Thoracic aorta (tissue), 2 donors: ENCODE data around the gene PAK1. TPM values are rescaled to one million over a fixed set of nuclear protein-coding genes. Genes with fewer than 3 reads are reported as not detected.

Experiments
- ATAC-seq: fragments of 150-250 bp; one replicate; pipeline ENCODE4 v1.8.0; 2017; ENCODE audit warnings: low read depth; ENCODE audit not compliant: insufficient number of reproducible peaks, low FRiP score
- DNase-seq: peaks from one replicate; pipeline ENCODE4 v3.0.0-alpha.2; 2020; ENCODE audit warnings: low spot score
- H3K27ac ChIP-seq, 2 donors: fragments of 200-600 bp; sonication (generic); 1 replicate in 1 of 2; 2 replicates in 1 of 2; pipeline ENCODE4 v1.5.1; 2016; ENCODE audit warnings: mild to moderate bottlenecking in 2 of 2, moderate library complexity in 2 of 2
- H3K27me3 ChIP-seq: fragments of 200-600 bp; sonication (generic); replicated peaks from 2 replicates; pipeline ENCODE4 v1.6.0; 2016; ENCODE audit warnings: mild to moderate bottlenecking; ENCODE audit not compliant: insufficient read depth
- H3K36me3 ChIP-seq: fragments of 200-600 bp; sonication (generic); one replicate; pipeline ENCODE4 v1.5.1; 2016
- H3K4me1 ChIP-seq, 2 donors: fragments of 200-600 bp; sonication (generic); 1 replicate in 1 of 2; 2 replicates in 1 of 2; pipeline versions ENCODE4 v1.5.1 to v1.6.0; 2016; ENCODE audit warnings: low read depth in 2 of 2, mild to moderate bottlenecking in 1 of 2; ENCODE audit not compliant: control insufficient read depth in 1 of 2
- H3K4me3 ChIP-seq: fragments of 200-600 bp; sonication (generic); 2 replicates; pipeline ENCODE4 v1.5.1; 2016; ENCODE audit warnings: mild to moderate bottlenecking
- H3K9me3 ChIP-seq: fragments of 200-600 bp; sonication (generic); 2 replicates; pipeline ENCODE4 v1.5.1; 2016
- total RNA-seq, 2 donors: library from RNA; depleted of rRNA; stranded (reverse); fragments of >200 nt; gene quantifications; one replicate each; pipeline versions ENCODE4 v1.1.0 to v1.2.3, GENCODE V29; 2016
- TF ChIP-seq, protein P1 (sequence below): fragments of 200-600 bp; sonication (generic); IDR thresholded peaks from one replicate; pipeline ENCODE4 v1.5.1; 2019; ENCODE audit warnings: antibody characterized with exemption

Gene PAK1
- total RNA-seq, 2 donors from 2014 or later, result 29.4 to 48.3 TPM

GRCh38 chr11:77311701-77312100 is 162.2 kb downstream of the PAK1 start:
- no peaks in the 10 kb centered on the region for H3K4me1 ChIP-seq
- H3K4me3 ChIP-seq, result no peak overlapping the region
- H3K27me3 ChIP-seq, result no peaks in the 10 kb centered on the region
- no peak for ATAC-seq
- TF ChIP-seq, protein P1, sequence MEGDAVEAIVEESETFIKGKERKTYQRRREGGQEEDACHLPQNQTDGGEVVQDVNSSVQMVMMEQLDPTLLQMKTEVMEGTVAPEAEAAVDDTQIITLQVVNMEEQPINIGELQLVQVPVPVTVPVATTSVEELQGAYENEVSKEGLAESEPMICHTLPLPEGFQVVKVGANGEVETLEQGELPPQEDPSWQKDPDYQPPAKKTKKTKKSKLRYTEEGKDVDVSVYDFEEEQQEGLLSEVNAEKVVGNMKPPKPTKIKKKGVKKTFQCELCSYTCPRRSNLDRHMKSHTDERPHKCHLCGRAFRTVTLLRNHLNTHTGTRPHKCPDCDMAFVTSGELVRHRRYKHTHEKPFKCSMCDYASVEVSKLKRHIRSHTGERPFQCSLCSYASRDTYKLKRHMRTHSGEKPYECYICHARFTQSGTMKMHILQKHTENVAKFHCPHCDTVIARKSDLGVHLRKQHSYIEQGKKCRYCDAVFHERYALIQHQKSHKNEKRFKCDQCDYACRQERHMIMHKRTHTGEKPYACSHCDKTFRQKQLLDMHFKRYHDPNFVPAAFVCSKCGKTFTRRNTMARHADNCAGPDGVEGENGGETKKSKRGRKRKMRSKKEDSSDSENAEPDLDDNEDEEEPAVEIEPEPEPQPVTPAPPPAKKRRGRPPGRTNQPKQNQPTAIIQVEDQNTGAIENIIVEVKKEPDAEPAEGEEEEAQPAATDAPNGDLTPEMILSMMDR, result no peak
- no peaks in the 10 kb centered on the region for H3K36me3 ChIP-seq
- DNase-seq, result no peak
- no peak overlapping the region for H3K27ac ChIP-seq
- no peaks in the 10 kb centered on the region for H3K9me3 ChIP-seq

GRCh38 chr11:77310721-77311120 is 163.2 kb downstream of the PAK1 start:
- Histone ChIP-seq H3K4me1 (no peaks in the 10 kb centered on the region), H3K9me3 (no peaks in the 10 kb centered on the region), H3K4me3 (no peak overlapping the region), H3K27ac (no peak overlapping the region), H3K27me3 (no peaks in the 10 kb centered on the region), H3K36me3 (no peaks in the 10 kb centered on the region)
- TF ChIP-seq, protein P1, result no peak
- no peak for ATAC-seq
- DNase-seq, result no peak

DNA sequence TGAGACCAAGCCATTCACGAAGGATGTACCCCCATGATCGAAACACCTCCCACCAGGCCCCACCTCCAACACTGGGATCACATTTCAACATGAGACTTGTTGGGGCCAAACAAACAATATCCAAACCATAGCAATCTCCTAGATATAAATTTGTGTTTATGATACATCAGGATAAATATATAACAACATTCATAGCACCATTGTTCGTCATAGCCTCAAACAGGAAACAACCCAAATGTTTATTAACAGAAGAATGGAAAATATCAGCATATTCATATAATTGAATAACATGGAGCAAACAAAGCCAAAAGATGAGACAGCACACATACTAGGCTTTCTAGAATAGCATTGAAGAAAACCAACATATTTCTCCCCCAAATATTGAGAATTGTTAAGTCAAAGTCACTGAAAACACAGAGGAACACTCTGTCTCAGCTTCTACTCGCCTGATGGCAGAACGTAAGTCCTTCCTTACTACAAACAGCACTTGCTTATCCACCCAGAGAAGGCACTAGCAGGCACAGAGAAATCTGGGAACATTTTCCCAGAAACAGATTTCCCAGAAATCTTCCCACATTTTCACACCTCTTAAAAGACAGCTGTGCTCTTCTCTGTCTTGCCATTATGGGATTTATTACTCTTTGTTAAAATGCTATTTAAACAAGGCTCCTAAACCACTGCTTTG is 164.4 kb downstream of the PAK1 start:
- Histone ChIP-seq H3K27me3 (no peaks in the 10 kb centered on the region), H3K4me3 (no peak overlapping the region), H3K36me3 (no peaks in the 10 kb centered on the region), H3K27ac (no peak overlapping the region), H3K4me1 (no peaks in the 10 kb centered on the region), H3K9me3 (no peaks in the 10 kb centered on the region)
- DNase-seq (no peak), ATAC-seq (no peak)
- TF ChIP-seq, protein P1, result no peak

- Histone ChIP-seq H3K9me3 (no peaks in the 10 kb centered on the region), H3K27ac (no peak overlapping the region), H3K4me3 (no peak overlapping the region), H3K27me3 (no peaks in the 10 kb centered on the region), H3K36me3 (no peaks in the 10 kb centered on the region), H3K4me1 (no peaks in the 10 kb centered on the region)
- TF ChIP-seq, protein P1, result no peak
- ATAC-seq (no peak), DNase-seq (no peak)
These were observed 165.1 kb downstream of the PAK1 start for GRCh38 chr11:77308838-77309237.

DNA sequence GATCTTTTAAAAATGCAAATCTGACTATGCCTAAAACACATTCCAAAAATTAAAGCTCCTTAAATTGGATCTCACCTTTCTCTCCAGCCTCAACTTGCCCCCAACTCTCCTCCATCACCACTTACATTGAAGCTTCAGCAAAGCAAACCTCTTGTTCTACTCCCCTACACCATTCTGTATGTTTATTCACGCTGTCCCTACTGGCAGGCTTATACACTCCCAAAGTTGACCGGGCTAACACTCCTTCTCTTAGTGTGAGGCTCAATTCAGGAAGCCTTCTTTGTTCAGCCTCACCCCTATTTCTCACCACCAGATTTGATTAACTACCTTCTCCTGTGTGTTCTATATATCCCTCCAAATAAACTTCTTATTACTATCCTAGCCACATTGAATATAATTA is 170.6 kb downstream of the PAK1 start:
- DNase-seq, result no peak
- H3K27me3 ChIP-seq, result no peaks in the 10 kb centered on the region
- no peaks in the 10 kb centered on the region for H3K36me3 ChIP-seq
- H3K4me1 ChIP-seq, result no peaks in the 10 kb centered on the region
- H3K27ac ChIP-seq, result no peak overlapping the region
- no peak for ATAC-seq
- H3K9me3 ChIP-seq, result no peaks in the 10 kb centered on the region
- TF ChIP-seq, protein P1, result no peak
- H3K4me3 ChIP-seq, result no peak overlapping the region
